ENCODE results near the gene HCN4.

- TF ChIP-seq CTCF (IDR thresholded peaks at IDR 0.05; ENCODE audit: poor library complexity), result no peak
- TF ChIP-seq EZH2 (IDR thresholded peaks at IDR 0.05; ENCODE audit: borderline replicate concordance), result no peak
Observed at GRCh38 chr15:73346735-73347312, 21.9 kb downstream of the HCN4 start.
